NCI-H1694 treated with DMSO at 0.1 percent for 48 hours (cell line): ENCODE data around the gene KRT73.
"Not testable (repeated sequence)": the region's sequence is repeated elsewhere in the genome, so short reads cannot be mapped to it uniquely, and the experiment has no call there.

Source experiments
- DNase-seq: peaks from one replicate; lab custom pipeline; 2025; lab: John Stamatoyannopoulos, UW

Gene KRT73

DNA sequence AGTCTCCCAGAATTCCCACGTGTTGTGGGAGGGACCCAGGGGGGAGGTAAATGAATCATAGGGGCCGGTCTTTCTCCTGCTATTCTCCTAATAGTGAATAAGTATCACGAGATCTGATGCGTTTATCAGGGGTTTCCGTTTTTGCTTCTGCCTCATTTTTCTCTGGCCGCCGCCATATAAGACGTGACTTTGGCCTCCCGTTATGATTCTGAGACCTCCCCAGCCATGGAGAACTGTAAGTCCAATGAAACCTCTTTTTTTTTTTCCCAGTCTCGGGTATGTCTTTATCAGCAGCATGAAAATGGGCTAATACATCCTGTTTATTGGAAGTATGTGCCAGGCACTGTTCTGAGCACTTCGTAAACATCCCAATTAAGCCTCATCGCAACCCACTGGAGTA, 17.9 kb downstream of the KRT73 start:
- no peak for DNase-seq

DNA sequence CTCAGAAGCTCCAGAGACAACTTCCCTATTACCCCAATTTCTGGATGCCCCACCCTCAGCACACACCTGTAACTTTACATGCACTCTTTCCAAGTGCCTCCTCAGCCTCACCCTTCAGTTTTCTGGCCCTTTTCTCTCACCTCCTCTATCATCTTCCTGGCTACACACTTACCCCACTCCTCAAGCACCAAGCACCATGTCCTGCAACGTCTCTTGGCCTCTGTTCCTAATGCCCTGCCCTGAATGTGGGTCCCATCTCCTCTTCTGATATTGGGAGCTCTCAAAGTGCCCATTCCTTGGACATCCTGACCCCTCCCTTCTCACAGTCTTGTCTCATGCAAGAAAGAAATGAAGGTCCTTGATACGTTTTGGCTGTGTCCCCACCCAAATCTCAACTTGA, 18.3 kb downstream of the KRT73 start:
- DNase-seq, result no peak

DNA sequence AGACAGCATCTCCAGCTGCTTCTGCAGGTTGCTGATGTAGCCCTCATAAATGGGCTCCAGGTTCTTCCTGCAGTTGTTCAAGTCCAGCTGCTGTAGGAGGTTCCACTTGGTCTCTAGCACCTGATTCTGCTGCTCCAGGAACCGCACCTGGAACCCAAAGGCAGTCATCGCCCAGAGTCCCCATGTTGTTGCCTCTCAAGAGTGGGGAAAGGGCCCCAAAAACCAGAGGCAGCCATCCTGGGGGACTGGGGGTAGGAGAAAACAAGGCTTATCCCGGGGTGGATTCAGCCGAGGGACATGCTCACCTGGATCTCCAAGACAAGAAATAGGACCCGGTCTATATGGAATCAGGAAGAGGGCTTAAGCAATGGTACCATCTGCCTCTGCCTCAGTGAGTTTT, 19.4 kb downstream of the KRT73 start:
- no peak for DNase-seq

DNA sequence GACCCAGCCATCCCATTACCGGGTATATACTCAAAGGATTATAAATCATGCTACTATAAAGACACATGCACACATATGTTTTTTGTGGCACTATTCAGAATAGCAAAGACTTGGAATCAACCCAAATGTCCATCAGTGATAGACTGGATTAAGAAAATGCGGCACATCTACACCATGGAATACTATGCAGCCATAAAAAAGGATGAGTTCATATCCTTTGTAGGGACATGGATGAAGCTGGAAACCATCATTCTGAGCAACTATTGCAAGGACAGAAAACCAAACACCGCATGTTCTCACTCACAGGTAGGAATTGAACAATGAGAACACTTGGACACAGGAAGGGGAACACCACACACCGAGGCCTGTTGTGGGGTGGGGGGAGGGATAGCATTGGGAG, 24.1 kb downstream of the KRT73 start:
- not testable (repeated sequence) for DNase-seq

DNA sequence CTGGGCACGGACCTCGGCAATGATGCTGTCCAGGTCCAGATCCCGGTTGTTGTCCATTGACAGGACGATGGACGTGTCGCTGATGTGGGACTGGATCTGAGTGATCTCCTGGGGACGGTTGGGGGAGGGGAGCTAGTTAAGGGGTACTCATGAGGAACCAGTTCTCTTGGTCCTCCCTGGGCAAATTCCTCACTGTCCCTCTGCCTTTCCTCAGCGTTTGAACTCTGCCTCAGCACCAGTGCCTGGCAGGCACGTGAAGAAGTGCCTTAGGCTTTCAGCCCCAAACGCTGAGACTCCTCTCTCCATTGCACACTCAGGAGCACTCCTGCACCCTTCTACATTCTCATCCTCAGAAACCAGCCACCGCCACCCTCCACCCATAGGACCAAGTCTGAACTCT, 26.8 kb downstream of the KRT73 start:
- DNase-seq, result no peak

DNA sequence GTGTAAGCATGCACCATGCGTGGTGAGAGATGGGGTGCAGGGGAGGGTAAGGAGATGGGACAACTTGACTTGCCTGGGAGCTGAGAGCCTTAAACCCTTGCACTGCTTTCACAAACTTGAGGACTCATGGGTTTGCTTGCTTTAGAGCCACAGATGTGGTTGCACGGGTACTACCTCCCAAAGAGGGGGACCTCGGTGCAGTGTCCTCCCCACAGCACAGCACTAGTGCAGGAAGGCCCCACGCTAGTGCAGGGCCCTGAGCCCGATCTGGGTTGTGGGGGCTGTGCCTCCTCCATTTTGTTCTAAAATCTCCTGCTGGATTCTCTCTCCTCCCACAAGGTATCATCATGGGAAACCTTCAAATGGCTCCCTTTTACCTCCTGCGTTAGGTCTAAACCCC, 28.3 kb downstream of the KRT73 start:
- no peak for DNase-seq

DNA sequence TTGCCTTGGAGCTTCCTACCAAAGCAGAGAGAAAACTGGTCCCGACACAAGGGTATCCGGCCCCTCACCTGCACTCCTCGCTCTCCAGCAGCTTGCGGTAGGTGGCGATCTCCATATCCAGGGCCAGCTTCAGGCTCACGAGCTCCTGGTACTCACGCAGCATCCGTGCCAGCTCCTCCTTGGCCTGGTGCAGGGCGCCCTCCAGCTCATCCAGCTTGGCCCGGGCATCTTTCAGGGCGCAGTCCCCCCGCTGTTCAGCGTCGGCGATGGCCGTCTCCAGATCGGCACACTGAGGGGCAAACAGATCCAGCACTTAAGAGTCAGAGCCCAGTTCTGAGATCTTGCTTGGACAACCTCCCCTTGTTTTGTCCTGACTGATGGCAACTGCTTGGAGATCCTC, 30.8 kb downstream of the KRT73 start:
- DNase-seq, result no peak

DNA sequence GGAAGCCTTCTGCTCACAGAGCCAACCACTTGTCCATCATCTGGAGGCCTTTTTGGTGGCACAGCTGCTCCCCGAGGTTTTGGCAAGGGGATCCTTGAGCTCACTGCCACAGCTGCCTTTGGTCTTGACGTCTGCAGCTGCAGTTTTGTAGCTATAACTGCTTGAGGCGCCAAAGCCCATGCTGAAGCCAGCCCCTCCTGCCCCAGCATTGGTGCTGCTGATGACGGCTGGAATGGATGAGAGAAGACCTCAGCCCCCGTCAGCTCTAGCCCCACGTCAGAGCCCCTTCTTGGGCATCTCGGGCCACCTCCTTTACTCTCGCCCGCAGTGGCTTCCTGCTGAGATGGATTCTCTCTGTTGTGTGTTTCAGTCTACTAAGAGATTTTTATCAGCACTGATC, 32.4 kb downstream of the KRT73 start:
- peak; percentile 26 for DNase-seq

DNA sequence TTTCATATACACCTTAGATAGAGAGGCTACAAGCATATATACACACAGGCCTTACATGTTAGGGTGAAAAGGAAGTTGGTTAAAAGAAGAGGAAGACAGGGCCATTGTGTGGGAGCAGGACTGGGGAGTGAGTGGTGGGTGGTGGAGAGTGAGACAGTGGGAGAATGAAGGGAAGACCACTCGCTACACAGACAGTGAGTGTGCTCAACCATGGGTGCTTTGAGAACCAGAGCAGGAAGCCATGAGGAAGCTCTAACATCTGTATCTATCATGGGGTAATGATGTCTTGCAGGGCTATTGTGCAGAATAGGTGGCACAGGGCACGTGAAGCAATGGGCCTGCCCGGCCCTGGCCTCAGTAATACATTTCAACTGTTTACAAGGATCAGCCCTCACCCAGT, 33.3 kb downstream of the KRT73 start:
- no peak for DNase-seq

DNA sequence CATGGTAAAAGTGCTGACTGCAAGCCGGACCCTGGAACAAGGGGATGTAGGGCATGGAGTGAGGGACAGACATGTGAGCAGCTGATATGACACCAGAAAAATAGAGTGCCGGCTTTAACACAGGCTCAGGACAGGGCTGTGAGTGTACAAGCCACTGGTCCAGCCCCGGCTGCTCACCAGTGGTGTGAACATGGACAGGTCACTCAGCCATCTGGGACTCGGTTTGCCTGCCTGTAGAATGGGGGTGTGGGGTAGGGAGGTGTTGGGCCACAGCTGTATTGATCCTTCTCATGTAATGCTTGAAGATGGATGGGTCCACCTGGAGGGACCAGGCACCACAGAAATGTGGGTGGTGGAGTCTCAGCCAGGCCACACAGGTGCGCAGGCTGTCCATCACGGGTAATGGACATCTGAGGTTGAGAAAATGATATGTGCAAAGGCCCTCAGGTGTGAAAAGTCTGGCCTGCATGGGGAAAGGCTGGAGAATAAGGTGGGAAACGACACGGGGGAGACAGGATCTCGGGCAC, 34.1 kb downstream of the KRT73 start:
- no peak for DNase-seq

DNA sequence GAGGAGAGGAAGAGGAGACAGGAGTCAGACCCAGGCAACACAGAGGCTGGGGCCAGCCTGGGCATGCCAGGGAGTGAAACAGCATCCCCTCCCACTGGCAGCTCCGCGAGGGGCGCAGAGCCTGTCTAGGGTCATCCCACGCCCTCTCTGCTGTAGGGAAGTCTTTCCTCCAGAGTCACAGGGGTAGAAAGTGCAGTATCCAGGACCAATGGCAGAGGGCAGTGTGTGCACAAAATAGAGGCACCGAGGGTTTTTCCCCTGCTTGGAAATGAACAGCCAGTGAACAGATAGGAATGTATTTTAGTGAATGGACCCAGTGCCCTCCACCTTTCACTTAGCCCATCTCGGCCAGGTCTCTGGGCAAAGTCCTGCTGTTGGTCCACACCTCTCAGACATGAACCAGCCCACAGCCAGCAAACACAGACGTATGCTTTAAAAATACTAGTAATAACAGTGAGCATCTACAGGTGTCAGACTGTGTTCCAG, 35.3 kb downstream of the KRT73 start:
- DNase-seq, result peak; percentile 84

DNA sequence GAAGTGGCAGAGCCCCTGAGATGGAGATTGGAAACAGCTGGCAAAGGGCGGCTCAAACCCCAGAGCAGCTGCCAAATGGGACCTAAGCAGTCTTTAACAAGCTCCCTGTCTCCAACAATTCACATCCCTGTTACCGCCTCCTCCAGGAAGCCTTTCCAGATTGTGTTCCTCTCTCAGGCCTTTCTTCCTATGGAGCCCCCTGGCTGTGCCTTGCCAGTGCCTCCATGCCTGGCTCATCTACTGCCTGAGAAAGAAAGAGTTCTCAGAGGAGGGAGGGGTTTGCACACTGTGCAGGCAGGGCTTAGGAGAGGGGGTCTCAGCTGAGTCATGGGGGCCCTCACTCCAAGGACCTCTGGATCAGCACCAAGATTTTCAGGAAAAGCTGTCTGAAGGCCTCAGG, 35.9 kb downstream of the KRT73 start:
- no peak for DNase-seq

DNA sequence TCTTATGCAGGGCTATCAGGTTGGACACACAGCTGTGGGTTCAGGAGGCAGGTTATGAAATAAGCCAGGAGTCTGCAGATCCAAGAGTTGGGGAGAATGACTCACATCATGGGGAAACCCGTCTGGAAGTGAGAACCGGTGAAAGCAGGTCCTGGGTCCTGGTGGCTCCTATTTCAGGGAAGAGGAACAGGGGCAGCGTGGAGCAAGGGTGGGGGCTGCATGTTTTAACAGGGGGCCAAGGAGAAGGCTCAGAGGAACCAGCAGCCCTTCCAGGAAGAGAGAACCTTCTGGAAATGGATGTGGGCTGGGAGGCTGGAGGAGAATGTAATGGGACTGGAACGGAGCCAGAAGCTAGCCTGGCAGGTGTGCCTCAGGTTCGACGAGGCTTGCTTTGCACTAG, 36.9 kb downstream of the KRT73 start:
- DNase-seq, result no peak

DNA sequence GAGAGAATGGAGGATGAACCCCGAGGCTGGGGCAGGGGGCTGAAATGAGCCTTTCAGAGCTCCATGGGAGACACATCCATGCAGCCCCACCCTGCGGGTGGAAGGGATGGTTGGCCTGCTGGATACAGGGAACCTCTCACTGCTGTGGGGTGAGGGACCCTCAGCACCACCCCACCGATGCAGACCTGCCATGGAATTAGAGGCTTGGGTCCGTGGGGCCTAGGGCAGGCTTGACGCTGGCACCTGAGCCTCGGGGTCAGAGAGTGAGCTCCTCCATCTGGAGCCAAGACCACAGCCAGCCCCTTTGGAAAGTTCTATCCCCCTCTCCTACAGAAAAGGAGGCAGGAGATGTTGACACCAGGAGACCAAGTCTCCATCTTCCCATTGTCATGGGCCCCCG, 37.3 kb downstream of the KRT73 start:
- DNase-seq, result no peak

DNA sequence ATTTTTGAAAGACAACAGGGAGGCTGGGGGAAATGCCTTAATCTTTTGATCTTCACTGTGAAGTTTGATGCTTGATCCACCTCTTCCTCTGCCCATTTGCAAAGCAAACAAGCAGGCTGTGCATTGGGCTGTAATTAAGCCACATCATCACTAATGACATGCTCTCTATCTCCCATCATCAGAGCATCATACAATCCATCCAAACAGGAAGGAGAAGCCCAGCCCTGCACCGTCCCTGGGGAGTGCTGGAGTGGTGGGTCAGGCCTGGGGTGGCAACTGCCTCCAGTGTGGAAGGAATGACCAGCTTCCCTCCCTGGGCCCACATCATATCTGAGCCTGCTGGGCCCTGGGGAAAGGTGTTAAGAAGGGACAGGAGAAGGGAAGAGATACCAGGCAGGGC, 37.9 kb downstream of the KRT73 start:
- DNase-seq, result no peak

DNA sequence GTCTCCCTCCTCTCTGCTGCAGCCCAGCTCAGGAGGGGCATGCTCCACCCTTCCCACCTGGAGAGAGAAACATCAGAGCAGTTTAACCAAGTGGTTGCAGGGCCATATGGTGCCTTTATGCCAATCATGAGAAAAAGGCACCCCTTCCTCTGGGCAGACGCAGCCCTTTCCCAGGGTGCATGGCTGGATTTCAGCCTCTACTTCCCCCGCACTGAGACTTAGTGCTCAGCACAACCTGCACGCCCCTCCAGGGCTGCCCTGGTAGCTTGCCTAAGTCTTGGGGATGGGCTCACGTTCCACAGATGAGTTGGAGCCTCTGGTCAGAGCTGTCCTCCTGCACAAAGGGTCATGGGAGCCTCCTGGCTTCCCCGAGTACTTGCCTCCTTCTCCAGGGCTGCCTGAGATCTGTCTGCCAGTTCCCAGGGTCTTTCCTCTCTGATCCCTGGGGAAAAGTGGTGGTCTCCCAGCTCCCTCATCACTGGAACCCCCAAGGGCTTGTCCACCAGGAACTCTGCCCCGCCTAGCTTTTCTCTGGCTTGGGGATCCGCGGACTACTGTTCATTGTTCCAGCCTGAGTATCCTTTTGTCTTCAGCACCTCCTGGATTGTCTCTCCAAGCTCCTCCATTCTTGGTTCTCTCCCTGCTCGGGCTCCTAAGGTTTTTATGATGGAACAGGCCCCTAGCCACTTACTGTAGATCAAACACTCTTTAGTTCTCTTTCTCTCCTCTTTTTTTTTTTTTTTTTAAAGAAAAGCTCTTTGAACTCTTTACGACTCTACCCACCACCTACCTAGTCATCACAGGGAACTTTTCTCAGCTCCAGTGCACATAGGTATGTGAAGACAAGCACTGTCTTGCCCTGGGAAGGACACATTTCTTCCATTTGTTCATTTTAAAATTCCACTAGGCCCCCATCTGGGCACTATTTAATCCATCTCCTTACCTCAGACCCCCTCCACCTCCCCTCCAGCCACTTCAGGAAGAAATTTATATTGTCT, 38.6 kb downstream of the KRT73 start:
- peak; percentile 32 for DNase-seq

DNA sequence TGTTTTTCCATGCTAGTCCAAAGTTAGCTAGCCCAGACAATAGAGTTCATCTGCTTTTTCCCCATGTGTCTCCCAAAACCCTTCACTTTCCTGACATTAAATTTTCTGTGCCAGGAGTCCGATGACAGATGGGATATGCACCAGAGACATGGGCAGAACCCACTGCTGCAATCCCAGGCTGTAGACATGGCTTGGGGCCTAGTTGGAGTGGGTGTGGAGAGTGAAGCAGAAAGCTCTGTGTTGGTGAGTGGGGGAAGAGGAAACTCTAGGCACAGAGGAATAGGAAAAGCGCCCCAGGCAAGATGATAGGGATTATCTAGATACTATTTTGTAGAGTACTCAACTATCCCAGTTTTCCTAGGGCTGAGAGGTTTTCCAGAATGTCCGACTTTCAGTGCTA, 39.9 kb downstream of the KRT73 start:
- peak; percentile 58 for DNase-seq

DNA sequence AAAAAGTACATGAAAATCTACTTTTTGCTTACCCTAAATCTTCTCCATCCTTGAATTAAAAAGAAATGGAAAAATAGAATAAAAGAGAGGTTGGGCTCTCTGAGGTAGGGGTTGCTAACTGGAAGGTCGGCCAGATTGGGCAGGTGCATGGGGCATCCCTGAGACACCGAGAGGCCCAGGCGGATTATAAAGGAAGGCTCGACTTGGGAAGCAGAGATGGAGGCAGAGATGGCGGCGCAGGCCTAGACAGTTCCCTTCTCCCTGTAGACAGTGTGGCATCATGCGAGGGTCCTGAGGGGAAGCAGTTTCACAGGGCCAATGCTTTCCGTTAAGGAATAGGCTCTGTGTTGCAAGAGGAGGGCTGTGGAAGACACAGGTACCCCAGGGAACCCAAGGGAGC, 41.0 kb downstream of the KRT73 start:
- DNase-seq, result no peak

DNA sequence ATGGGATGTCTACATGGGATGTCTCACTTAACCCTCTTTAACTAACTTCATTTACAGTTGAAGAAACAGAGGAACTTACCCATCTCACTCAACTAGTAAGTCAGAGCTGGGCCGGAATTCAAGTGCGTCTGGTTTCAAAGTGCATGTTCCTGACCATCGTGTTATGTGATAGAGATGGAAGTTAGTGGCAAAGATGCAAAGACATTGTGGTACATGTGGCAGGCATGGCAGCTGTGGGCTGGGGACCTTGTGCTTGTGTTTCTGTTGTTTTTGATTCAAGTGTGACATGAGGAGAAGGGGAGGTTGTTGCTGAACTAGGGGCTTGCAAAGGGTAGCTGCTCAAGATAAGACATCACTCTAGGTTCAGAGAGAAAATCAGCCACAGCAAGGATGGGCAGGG, 42.4 kb downstream of the KRT73 start:
- no peak for DNase-seq

DNA sequence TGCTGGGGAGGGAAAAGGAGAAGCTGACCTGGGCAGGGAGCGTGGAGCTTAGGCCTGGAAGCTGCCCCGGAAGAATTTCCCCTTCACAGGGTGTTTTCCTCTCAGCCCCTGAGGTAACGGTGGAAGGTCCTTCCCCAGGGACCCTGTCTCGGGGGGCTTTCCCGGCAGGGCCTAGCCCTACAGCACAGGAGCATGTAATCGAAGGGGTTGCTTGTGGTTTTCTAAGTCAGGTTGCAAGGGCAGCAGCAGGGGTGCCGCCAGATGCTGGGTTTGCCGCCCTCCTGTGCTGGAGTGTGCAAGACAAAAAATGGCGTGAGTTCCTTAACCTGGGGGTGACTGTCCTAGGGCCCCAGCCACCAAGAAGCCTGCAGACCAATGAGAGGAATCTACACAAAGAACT, 43.1 kb downstream of the KRT73 start:
- DNase-seq, result no peak

DNA sequence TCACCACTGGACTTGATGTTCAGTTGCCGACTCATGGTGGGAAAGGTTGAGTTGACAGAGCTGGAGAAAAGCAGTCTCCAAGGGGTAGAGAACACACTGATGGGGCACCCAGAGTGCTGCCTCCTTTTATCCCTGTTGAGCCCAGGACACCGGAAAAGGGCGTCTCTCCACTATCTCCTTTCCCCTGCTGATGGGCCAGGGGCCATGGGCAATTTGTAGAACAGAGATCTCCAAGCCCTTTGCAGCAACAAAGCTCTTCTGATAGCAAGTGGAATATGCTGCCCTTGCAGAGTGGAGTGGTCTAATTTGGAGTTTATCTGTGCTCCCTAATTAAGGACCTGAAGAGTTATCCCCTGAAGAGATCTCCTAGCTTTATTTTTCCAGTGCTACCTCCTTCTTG, 44.6 kb downstream of the KRT73 start, which contains the start of gene KRT74:
KRT74 (minus strand) TSS at position 101 of the 400 bp plus-strand sequence; CDS start at position 35, 66 bp downstream.
- DNase-seq, result no peak

DNA sequence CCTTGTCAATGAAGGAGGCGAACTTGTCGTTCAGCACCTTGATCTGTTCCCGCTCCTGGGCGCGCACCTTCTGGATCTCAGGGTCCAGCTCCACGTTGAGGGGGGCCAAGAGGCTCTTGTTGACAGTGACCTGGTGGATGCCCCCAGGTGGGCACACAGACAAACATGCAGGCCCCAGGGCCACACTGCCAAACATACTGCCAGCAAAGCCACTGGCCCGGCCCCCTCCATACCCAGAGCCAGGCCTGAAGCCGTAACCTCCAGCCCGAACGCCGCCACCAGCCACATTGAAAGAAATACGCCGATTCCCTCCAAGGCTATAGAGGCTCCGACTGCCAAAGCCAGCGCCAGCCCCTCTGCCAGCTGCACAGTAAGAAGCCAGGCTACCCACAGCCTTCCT, 45.1 kb downstream of the KRT73 start:
- DNase-seq, result no peak

DNA sequence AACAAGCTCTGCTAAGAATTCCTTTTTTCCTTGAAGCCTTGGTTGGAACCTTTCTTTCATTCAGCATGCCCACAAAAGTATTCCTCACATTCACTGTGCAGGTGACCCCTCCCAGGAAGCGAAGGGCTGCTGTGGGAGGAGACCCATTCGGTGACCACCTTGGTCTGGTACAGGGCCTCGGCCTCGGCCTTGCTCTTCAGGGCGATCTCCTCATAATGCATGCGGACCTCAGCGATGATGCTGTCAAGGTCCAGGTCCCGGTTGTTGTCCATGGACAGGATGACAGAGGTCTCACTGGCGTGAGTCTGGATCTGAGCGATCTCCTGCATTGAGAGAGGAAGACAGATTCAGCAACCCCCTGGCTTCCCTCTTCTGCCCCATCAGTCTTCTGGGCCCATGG, 47.8 kb downstream of the KRT73 start:
- no peak for DNase-seq

DNA sequence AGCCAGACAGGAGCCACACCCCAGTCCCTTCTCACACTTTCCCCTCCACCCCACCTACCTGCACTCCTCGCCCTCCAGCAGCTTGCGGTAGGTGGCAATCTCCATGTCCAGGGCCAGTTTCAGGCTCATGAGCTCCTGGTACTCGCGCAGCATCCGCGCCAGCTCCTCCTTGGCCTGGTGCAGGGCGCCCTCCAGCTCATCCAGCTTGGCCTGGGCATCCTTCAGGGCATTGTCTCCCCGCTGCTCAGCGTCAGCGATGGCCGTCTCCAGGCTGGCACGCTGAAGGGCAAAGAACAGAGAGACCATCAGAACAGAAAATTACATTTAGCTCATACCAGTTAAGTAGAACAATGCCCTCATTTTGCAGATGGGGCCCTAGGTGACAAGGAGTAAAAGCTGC, 50.2 kb downstream of the KRT73 start:
- DNase-seq, result no peak
